RWPE2 (cell line): Measurements from ENCODE around the gene HLA-DQA2.
A peak's percentile ranks its signal among the peaks of the same experiment; 100 is the strongest.

ENCODE experiments used
- ATAC-seq: fragments of 200-7000 bp; cut with Tn5 transposase; 3 replicates; pipeline ENCODE4 v1.9.1; 2021; ENCODE audit warnings: low read depth
- DNase-seq: peaks from one replicate; pipeline ENCODE4 v3.0.0-alpha.2; 2020; ENCODE audit warnings: low spot score
- H3K27ac ChIP-seq: fragments of 450-650 bp; 2 replicates; pipeline ENCODE4 v1.5.1; 2017; ENCODE audit warnings: mild to moderate bottlenecking; ENCODE audit not compliant: poor library complexity, severe bottlenecking
- H3K27me3 ChIP-seq: fragments of 250-450 bp; sonication (Bioruptor Pico); 2 replicates; pipeline ENCODE4 v1.5.1; 2021; ENCODE audit warnings: mild to moderate bottlenecking, moderate library complexity; ENCODE audit not compliant: insufficient read depth, poor library complexity, severe bottlenecking
- H3K36me3 ChIP-seq: fragments of 250-450 bp; sonication (Bioruptor Pico); 2 replicates; pipeline ENCODE4 v1.5.1; 2020; ENCODE audit warnings: low read depth, mild to moderate bottlenecking, moderate library complexity
- H3K4me1 ChIP-seq: fragments of 250-450 bp; sonication (Bioruptor Pico); 2 replicates; pipeline ENCODE4 v1.5.1; 2021; ENCODE audit warnings: mild to moderate bottlenecking, moderate library complexity; ENCODE audit not compliant: insufficient read depth, poor library complexity, severe bottlenecking
- H3K4me3 ChIP-seq: fragments of 250-450 bp; sonication (Bioruptor Pico); 2 replicates; pipeline ENCODE4 v1.5.1; 2021; ENCODE audit warnings: mild to moderate bottlenecking, moderate library complexity; ENCODE audit not compliant: severe bottlenecking
- H3K9me3 ChIP-seq: fragments of 250-450 bp; sonication (Bioruptor Pico); 2 replicates; pipeline ENCODE4 v1.5.1; 2021; ENCODE audit warnings: mild to moderate bottlenecking, moderate library complexity; ENCODE audit not compliant: severe bottlenecking
- CTCF ChIP-seq: fragments of 450-650 bp; IDR thresholded peaks from one replicate; pipeline ENCODE4 v1.5.1; 2017; ENCODE audit warnings: mild to moderate bottlenecking, moderate library complexity; ENCODE audit not compliant: poor library complexity, severe bottlenecking

The HLA-DQA2 gene

DNA sequence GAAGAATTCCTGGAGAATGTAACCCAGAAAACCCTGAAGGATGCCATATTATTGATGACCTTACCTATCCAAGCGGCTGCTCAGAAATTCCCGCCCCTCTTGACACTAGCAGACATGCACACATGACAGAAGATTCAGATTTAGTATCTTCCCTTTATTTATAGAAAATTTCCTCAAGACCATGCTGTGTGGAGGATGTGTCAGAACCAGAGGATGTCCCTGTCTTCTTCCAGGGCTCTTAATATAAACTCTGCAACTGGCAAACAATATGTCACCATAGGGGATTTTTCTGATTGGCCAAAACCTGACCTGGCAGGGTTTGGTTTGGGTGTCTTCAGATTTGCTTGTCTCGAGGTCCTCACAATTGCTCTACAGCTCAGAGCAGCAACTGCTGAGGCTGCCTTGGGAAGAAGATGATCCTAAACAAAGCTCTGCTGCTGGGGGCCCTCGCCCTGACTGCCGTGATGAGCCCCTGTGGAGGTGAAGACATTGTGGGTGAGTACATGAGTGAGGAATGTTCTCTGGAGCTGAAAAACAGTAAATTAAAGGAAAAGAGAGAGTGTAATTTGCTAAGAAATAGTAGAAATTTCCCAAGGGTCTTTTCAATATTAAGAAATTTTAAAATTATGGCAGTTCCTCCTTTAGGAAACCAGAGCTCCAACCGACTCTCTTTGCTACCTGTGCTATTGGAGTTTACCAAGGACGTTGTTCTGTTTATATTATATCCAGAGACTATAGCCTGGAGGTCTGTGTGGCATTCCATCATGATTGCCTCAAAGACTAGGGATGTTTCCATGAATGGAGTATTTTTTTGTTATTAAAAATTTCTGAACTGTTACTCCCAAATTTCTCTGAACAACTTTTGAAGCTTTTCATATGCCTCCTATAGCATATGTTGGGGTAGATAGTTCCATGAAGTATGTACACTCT, at the start of gene HLA-DQA2:
Gene HLA-DQA2 (plus strand): TSS at position 361 of the 930 bp plus-strand sequence. CDS start 53 bp downstream, at position 414.
- H3K4me3 ChIP-seq = no peak within 1 kb of the TSS
- H3K27ac ChIP-seq = no peak within 1 kb of the TSS
- ATAC-seq (no peak), DNase-seq (no peak)
- no peak for TF ChIP-seq CTCF
- H3K36me3 ChIP-seq = no peaks in the 10 kb centered on the region
- no peaks in the 10 kb centered on the region for H3K9me3 ChIP-seq
- peaks cover 15% of the 10 kb centered on the region for H3K27me3 ChIP-seq
- H3K4me1 ChIP-seq = no peaks in the 10 kb centered on the region

GRCh38 chr6:32692019-32692418, 49.2 kb upstream of the HLA-DQA2 start:
- ATAC-seq (no peak), DNase-seq (no peak)
- Histone ChIP-seq H3K4me3 (no peak overlapping the region), H3K36me3 (no peaks in the 10 kb centered on the region), H3K27me3 (peaks cover under 1% of the 10 kb centered on the region), H3K4me1 (no peaks in the 10 kb centered on the region), H3K27ac (no peak overlapping the region), H3K9me3 (no peaks in the 10 kb centered on the region)
- peak; percentile 10 for TF ChIP-seq CTCF

DNA sequence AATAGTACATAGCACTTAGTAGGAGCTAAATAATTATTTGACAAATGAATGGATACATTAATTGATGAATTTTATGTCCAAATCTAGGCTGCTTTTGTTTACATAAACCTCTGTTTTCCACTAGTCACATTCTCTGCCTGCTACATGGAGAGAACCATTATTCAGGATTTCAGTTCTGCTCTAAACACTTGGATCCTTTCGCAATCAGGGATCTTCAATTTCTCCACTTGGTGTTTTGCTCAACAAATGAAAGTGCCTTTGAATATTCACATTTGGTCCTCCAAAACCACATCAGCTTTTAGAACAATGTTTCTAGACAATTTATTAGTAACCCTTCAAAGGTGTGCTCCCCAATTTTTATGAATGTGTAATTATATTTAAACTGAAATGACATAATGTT, 44.2 kb upstream of the HLA-DQA2 start:
- H3K27ac ChIP-seq = no peak overlapping the region
- no peak for DNase-seq

DNA sequence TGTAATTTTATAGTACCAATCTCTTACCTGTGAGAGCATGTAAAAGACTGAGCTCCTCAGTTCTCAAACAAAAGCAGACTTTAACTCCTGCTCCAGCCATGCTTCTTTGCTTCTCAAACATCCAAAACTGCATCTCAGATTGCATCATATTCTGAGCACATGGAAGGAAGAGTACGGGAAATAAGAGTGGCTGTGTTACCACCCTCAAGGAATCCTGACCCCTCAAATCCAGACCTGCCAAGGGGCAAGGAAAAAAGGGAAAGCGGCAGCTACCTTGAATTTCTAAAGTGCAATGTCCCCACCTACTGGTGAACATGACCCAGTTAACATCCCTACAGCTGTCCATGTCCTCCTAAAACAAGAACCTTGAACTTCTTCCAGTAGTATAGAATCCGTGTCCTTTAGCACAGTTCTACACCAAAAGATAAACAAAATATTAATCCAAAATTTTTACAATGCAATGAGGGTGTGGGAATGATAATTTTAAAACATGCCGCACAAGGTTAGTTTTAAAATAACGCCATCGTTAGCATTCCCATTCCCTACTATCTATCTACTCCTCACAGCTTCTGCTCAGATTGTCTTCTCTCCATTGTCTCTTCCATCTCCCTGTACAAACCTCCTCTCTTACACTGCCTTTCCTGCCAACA, 40.7 kb upstream of the HLA-DQA2 start:
- no peaks in the 10 kb centered on the region for H3K9me3 ChIP-seq
- no peak for DNase-seq
- TF ChIP-seq CTCF = peak; percentile 72

More for the DNA sequence above, 44.2 kb upstream of the HLA-DQA2 start:
- H3K4me1 ChIP-seq = no peaks in the 10 kb centered on the region
- no peak overlapping the region for H3K4me3 ChIP-seq
- H3K9me3 ChIP-seq = no peaks in the 10 kb centered on the region
- no peaks in the 10 kb centered on the region for H3K36me3 ChIP-seq
- no peak for ATAC-seq
- peaks cover 11% of the 10 kb centered on the region for H3K27me3 ChIP-seq
- no peak for TF ChIP-seq CTCF

More for the DNA sequence above, 40.7 kb upstream of the HLA-DQA2 start:
- Histone ChIP-seq H3K4me3 (no peak overlapping the region), H3K27me3 (peaks cover 11% of the 10 kb centered on the region), H3K27ac (no peak overlapping the region), H3K4me1 (no peaks in the 10 kb centered on the region), H3K36me3 (no peaks in the 10 kb centered on the region)
- peak; percentile 79 for ATAC-seq
